Adrenal gland (tissue), 12 donors: Measurements from ENCODE around the gene JAZF1. TPM values are rescaled to one million over a fixed set of nuclear protein-coding genes. Genes with fewer than 3 reads are reported as not detected.

Source experiments
- DNase-seq, 7 donors: peaks; one replicate each; pipeline ENCODE4 v3.0.0-alpha.2; 2019 to 2020
- H3K27ac ChIP-seq, 5 donors: fragments of 200-600 bp; sonication (generic) in 4 of 5; 1 replicate in 3 of 5; 2 replicates in 2 of 5; pipeline versions ENCODE4 v1.5.1 to v1.8.0; 2016 to 2020; ENCODE audit warnings: mild to moderate bottlenecking in 1 of 5
- H3K27me3 ChIP-seq: fragments of 200-600 bp; 2 replicates; pipeline ENCODE4 v1.8.0; 2021
- H3K36me3 ChIP-seq, 2 donors: fragments of 200-600 bp; replicated peaks in 1 of 2; 1 replicate in 1 of 2; 2 replicates in 1 of 2; pipeline versions ENCODE4 v1.5.1 to v1.8.0; 2018 to 2022
- H3K4me1 ChIP-seq, 2 donors: fragments of 200-600 bp; replicated peaks in 1 of 2; 1 replicate in 1 of 2; 2 replicates in 1 of 2; pipeline versions ENCODE4 v1.5.1 to v1.8.0; 2018 to 2021
- H3K4me3 ChIP-seq, 4 donors: fragments of 200-600 bp; sonication (generic) in 3 of 4; one replicate each; pipeline ENCODE4 v1.5.1; 2016 to 2018
- H3K9me3 ChIP-seq, 3 donors: fragments of 200-600 bp; sonication (generic) in 1 of 3; replicated peaks in 1 of 3; 1 replicate in 2 of 3; 2 replicates in 1 of 3; pipeline versions ENCODE4 v1.5.1 to v1.8.0; 2016 to 2021
- CTCF ChIP-seq, 6 experiments: fragments of 450-650 bp in 4 of 6; fragments of 200-600 bp in 2 of 6; sonication (generic) in 1 of 6; IDR thresholded peaks; 1 replicate in 5 of 6; 2 replicates in 1 of 6; pipeline versions ENCODE4 v1.5.1 to v1.8.0; 2016 to 2021; ENCODE audit warnings: antibody characterized with exemption in 6 of 6, mild to moderate bottlenecking in 2 of 6, moderate library complexity in 1 of 6
- POLR2A ChIP-seq, 2 donors: fragments of 450-650 bp; IDR thresholded peaks; one replicate each; pipeline ENCODE4 v1.6.1; 2017; ENCODE audit warnings: antibody characterized with exemption in 2 of 2, mild to moderate bottlenecking in 2 of 2, moderate library complexity in 1 of 2
- WGBS, 4 donors: extraction: QIAGEN DNeasy Blood & Tissue Kit in 2 of 4; methylation state at CpG; one replicate each; pipeline versions ENCODE4 v1.1.5 to v1.1.7; 2013 to 2017; 5-methylcytosine and 5-hydroxymethylcytosine counted together
- intact Hi-C, 2 donors: fragments of 100-400 bp; cut with DNase I; formaldehyde crosslinking; loops; one replicate each; pipeline versions ENCODE4 v1.14.1 to v1.15.0; 2022 to 2023
- polyA plus RNA-seq, 3 donors: library from polyadenylated mRNA; stranded (reverse); fragments of 200-250 nt in 2 of 3; fragments of 350-450 nt in 1 of 3; fragmentation: Illumina TruSeq in 1 of 3; extraction: RNeasy Lipid Tissue Mini Kit (QIAGEN cat#74804) in 1 of 3; gene quantifications; one replicate each; pipeline ENCODE4 v1.2.3, GENCODE V29; 2013 to 2014
- total RNA-seq, 9 donors: library from RNA; depleted of rRNA in 4 of 9; stranded (reverse); fragments of >200 nt in 4 of 9; fragments of 120-200 nt in 1 of 9; fragmentation: NEBNext Ultra II Directional in 1 of 9; extraction: Animal tissue kit (Norgen Biotek cat#: 25700) in 1 of 9; gene quantifications; one replicate each; pipeline versions ENCODE4 v1.1.0 to v1.2.4, GENCODE V29; 2013 to 2023
- donor health status: healthy with polysubstance abuse.
- donor health status: Bipolar disorder and iron deficiency.
- donor health status: DM: yes; HTN: yes; CAD: no.
- donor health status: DM: no; HTN: no; CAD: no.
- donor health status: DM: no; HTN: no; CAD: no.
- donor health status: DM: yes; HTN: yes; CAD: no.

Gene JAZF1
- total and polyA plus RNA-seq, 12 donors: 18.5 to 192 (median 96.3) TPM

- WGBS, 4 donors: 71 to 100% (median 84%) methylated on average over 1 of the region's 1 CpG
- H3K9me3 ChIP-seq: no peaks in the 10 kb centered on the region
- intact Hi-C loops: no loop called here
- H3K4me3 ChIP-seq: no peak overlapping the region
- DNase-seq: no peak
- H3K27ac ChIP-seq: no peak overlapping the region
- no peaks in the 10 kb centered on the region for H3K36me3 ChIP-seq
- no peak for TF ChIP-seq CTCF (IDR thresholded peaks at IDR 0.05)
- no peak for TF ChIP-seq POLR2A (IDR thresholded peaks at IDR 0.05)
- H3K4me1 ChIP-seq: peaks cover 10 to 42% of the 10 kb centered on the region in 2 donors
- no peaks in the 10 kb centered on the region for H3K27me3 ChIP-seq
Observed at GRCh38 chr7:28173531-28173930, 7.1 kb downstream of the JAZF1 start.

GRCh38 chr7:28172958-28173357 is 7.6 kb downstream of the JAZF1 start:
- no peak for TF ChIP-seq POLR2A (IDR thresholded peaks at IDR 0.05)
- TF ChIP-seq CTCF (IDR thresholded peaks at IDR 0.05): no peak
- Histone ChIP-seq H3K27me3 (no peaks in the 10 kb centered on the region), H3K36me3 (no peaks in the 10 kb centered on the region), H3K9me3 (no peaks in the 10 kb centered on the region), H3K4me1 (peaks cover 6 to 36% of the 10 kb centered on the region in 2 donors), H3K27ac (no peak overlapping the region), H3K4me3 (no peak overlapping the region)
- 86 to 89% (median 87%) methylated on average over 3 of the region's 3 CpGs for WGBS, 4 donors
- no peak for DNase-seq
- intact Hi-C loops: no loop called here

- intact Hi-C loops: no loop called here
- H3K27ac ChIP-seq: no peak overlapping the region
- H3K27me3 ChIP-seq: no peaks in the 10 kb centered on the region
- H3K9me3 ChIP-seq: no peaks in the 10 kb centered on the region
- DNase-seq: no peak
- TF ChIP-seq CTCF (IDR thresholded peaks at IDR 0.05) (no peak), POLR2A (IDR thresholded peaks at IDR 0.05) (no peak)
- peaks cover 2 to 34% of the 10 kb centered on the region in 2 donors for H3K4me1 ChIP-seq
- H3K36me3 ChIP-seq: no peaks in the 10 kb centered on the region
- H3K4me3 ChIP-seq: no peak overlapping the region
- 85 to 96% (median 90%) methylated on average over 6 of the region's 6 CpGs for WGBS, 4 donors
Observed at GRCh38 chr7:28170701-28171100, 9.9 kb downstream of the JAZF1 start.

GRCh38 chr7:28169230-28169629 is 11.4 kb downstream of the JAZF1 start:
- 15 to 35% (median 29%) methylated on average over 1 of the region's 1 CpG for WGBS, 4 donors
- H3K4me3 ChIP-seq: no peak overlapping the region
- H3K9me3 ChIP-seq: no peaks in the 10 kb centered on the region
- no peaks in the 10 kb centered on the region for H3K27me3 ChIP-seq
- DNase-seq: no peak
- H3K36me3 ChIP-seq: no peaks in the 10 kb centered on the region
- no peak overlapping the region for H3K27ac ChIP-seq
- peaks cover 5 to 31% of the 10 kb centered on the region in 2 donors for H3K4me1 ChIP-seq
- no peak for TF ChIP-seq POLR2A (IDR thresholded peaks at IDR 0.05)
- no peak for TF ChIP-seq CTCF (IDR thresholded peaks at IDR 0.05)
- intact Hi-C loops: no loop called here
